22Rv1 (cell line): ENCODE measurements around the gene NIN.

Experiments used
- H3K27ac ChIP-seq: fragments of 450-650 bp; 2 replicates; pipeline ENCODE4 v1.5.1; 2017
- CTCF ChIP-seq: fragments of 450-650 bp; IDR thresholded peaks from 2 replicates; pipeline ENCODE4 v1.5.1; 2017; ENCODE audit warnings: mild to moderate bottlenecking
- ZFX ChIP-seq: fragments of 450-650 bp; IDR thresholded peaks from 2 replicates; pipeline ENCODE4 v1.6.1; 2017; ENCODE audit warnings: antibody characterized with exemption, borderline replicate concordance

NIN gene

GRCh38 chr14:50759800-50760543 is 71.0 kb downstream of the NIN start:
- TF ChIP-seq ZFX: no peak
- no peak for TF ChIP-seq CTCF
- H3K27ac ChIP-seq: no peak overlapping the region

- TF ChIP-seq ZFX (no peak), CTCF (no peak)
- H3K27ac ChIP-seq: no peak overlapping the region
Observed at GRCh38 chr14:50758945-50759344, 72.0 kb downstream of the NIN start.

- H3K27ac ChIP-seq: no peak overlapping the region
- no peak for TF ChIP-seq CTCF
- TF ChIP-seq ZFX: no peak
Observed at GRCh38 chr14:50758305-50758704, 72.7 kb downstream of the NIN start.

GRCh38 chr14:50757702-50758101 is 73.3 kb downstream of the NIN start:
- TF ChIP-seq CTCF (no peak), ZFX (no peak)
- no peak overlapping the region for H3K27ac ChIP-seq

- no peak overlapping the region for H3K27ac ChIP-seq
- no peak for TF ChIP-seq CTCF
- TF ChIP-seq ZFX: no peak
Observed at GRCh38 chr14:50756300-50756699, 74.7 kb downstream of the NIN start.

GRCh38 chr14:50750323-50750722 is 80.6 kb downstream of the NIN start:
- TF ChIP-seq CTCF (no peak), ZFX (no peak)
- H3K27ac ChIP-seq: no peak overlapping the region

GRCh38 chr14:50745401-50746058 is 85.4 kb downstream of the NIN start:
- TF ChIP-seq ZFX (no peak), CTCF (no peak)
- H3K27ac ChIP-seq: no peak overlapping the region
